ENCODE data around the gene EDEM2. TPM values are rescaled to one million over a fixed set of nuclear protein-coding genes. Genes with fewer than 3 reads are reported as not detected.

EDEM2 gene
- total and polyA plus RNA-seq, 2 donors (not counting 1 experiment from before 2014, with no cell fraction given), result 28.1 to 30.4 TPM

GRCh38 chr20:35156978-35157377 is 9.8 kb upstream of the EDEM2 start:
- TF ChIP-seq EZH2 (IDR thresholded peaks at IDR 0.05; ENCODE audit: borderline replicate concordance, insufficient read depth, low read depth, low read length, poor library complexity, severe bottlenecking) (no peak), CTCF (IDR thresholded peaks at IDR 0.05) (no peak)
- no peak overlapping the region for H2AFZ ChIP-seq (ENCODE audit: insufficient read depth, low read depth, low read length, poor library complexity, severe bottlenecking)
- ChIA-PET POLR2A (no interaction called here), CTCF (no interaction called here)
- Mint-ChIP-seq H3K27me3 (no peaks in the 10 kb centered on the region), H3K9me3 (ENCODE audit: insufficient read depth) (no peaks in the 10 kb centered on the region), H3K4me3 (no peak overlapping the region), H3K27ac (no peak overlapping the region), H3K4me1 (peaks cover 5% of the 10 kb centered on the region)
- 100% methylated on average over 3 of the region's 6 CpGs for WGBS (ENCODE audit: insufficient coverage)
- no peak overlapping the region for H3K9ac ChIP-seq (ENCODE audit: low read length)
- intact Hi-C loops (cut with micrococcal nuclease), result no loop called here
- no peaks in the 10 kb centered on the region for H3K36me3 ChIP-seq (replicated peaks in 1 of 2; ENCODE audit: control extremely low read depth in 1 of 2, control insufficient read depth in 1 of 2, extremely low read depth in 1 of 2, insufficient read depth in 2 of 2, low read length in 1 of 2)
- no peaks in the 10 kb centered on the region for H3K9me3 ChIP-seq (ENCODE audit: control extremely low read depth in 1 of 3, control insufficient read depth in 2 of 3, insufficient read depth in 1 of 3, low read length in 2 of 3)
- no peaks in the 10 kb centered on the region for H4K20me1 ChIP-seq (ENCODE audit: control insufficient read depth, insufficient read depth, low read length, poor library complexity, severe bottlenecking)
- H3K4me2 ChIP-seq (replicated peaks; ENCODE audit: low read depth, low read length, poor library complexity, severe bottlenecking), result no peak overlapping the region
- no peak overlapping the region for H3K4me3 ChIP-seq (ENCODE audit: control extremely low read depth in 1 of 5, extremely low read depth in 1 of 5, insufficient read depth in 1 of 5, low read depth in 2 of 5, low read length in 4 of 5)
- no peaks in the 10 kb centered on the region for H3K4me1 ChIP-seq (ENCODE audit: control insufficient read depth in 2 of 2, insufficient read depth in 2 of 2, low read length in 2 of 2)
- ATAC-seq (ENCODE audit: low read depth) (no peak), DNase-seq (no peak)
- no peaks in the 10 kb centered on the region for H3K79me2 ChIP-seq (ENCODE audit: control insufficient read depth, insufficient read depth, low read length)
- H3K27me3 ChIP-seq (replicated peaks in 1 of 4; ENCODE audit: control extremely low read depth in 1 of 4, control insufficient read depth in 3 of 4, insufficient read depth in 4 of 4, low read length in 3 of 4), result no peaks in the 10 kb centered on the region
- H3K27ac ChIP-seq (ENCODE audit: low read length in 2 of 2), result no peak overlapping the region

GRCh38 chr20:35155936-35156335 is 8.8 kb upstream of the EDEM2 start:
- H3K4me2 ChIP-seq (replicated peaks; ENCODE audit: low read depth, low read length, poor library complexity, severe bottlenecking), result no peak overlapping the region
- no peak for DNase-seq
- no peak overlapping the region for H3K27ac ChIP-seq (ENCODE audit: low read length in 2 of 2)
- intact Hi-C loops (cut with micrococcal nuclease), result no loop called here
- TF ChIP-seq CTCF (IDR thresholded peaks at IDR 0.05), result no peak
- TF ChIP-seq EZH2 (IDR thresholded peaks at IDR 0.05; ENCODE audit: borderline replicate concordance, insufficient read depth, low read depth, low read length, poor library complexity, severe bottlenecking), result no peak
- H3K36me3 ChIP-seq (replicated peaks in 1 of 2; ENCODE audit: control extremely low read depth in 1 of 2, control insufficient read depth in 1 of 2, extremely low read depth in 1 of 2, insufficient read depth in 2 of 2, low read length in 1 of 2), result no peaks in the 10 kb centered on the region
- ChIA-PET CTCF (no interaction called here), POLR2A (no interaction called here)
- Mint-ChIP-seq H3K27me3 (no peaks in the 10 kb centered on the region), H3K4me3 (no peak overlapping the region), H3K4me1 (peaks cover 2% of the 10 kb centered on the region), H3K9me3 (ENCODE audit: insufficient read depth) (no peaks in the 10 kb centered on the region), H3K27ac (no peak overlapping the region)
- no peak overlapping the region for H3K9ac ChIP-seq (ENCODE audit: low read length)
- no peak overlapping the region for H2AFZ ChIP-seq (ENCODE audit: insufficient read depth, low read depth, low read length, poor library complexity, severe bottlenecking)
- no peaks in the 10 kb centered on the region for H3K9me3 ChIP-seq (ENCODE audit: control extremely low read depth in 1 of 3, control insufficient read depth in 2 of 3, insufficient read depth in 1 of 3, low read length in 2 of 3)
- H4K20me1 ChIP-seq (ENCODE audit: control insufficient read depth, insufficient read depth, low read length, poor library complexity, severe bottlenecking), result no peaks in the 10 kb centered on the region
- H3K27me3 ChIP-seq (replicated peaks in 1 of 4; ENCODE audit: control extremely low read depth in 1 of 4, control insufficient read depth in 3 of 4, insufficient read depth in 4 of 4, low read length in 3 of 4), result no peaks in the 10 kb centered on the region
- H3K79me2 ChIP-seq (ENCODE audit: control insufficient read depth, insufficient read depth, low read length), result no peaks in the 10 kb centered on the region
- no CpG with 5 or more reads among the region's 2 CpGs for WGBS (ENCODE audit: insufficient coverage)
- no peak for ATAC-seq (ENCODE audit: low read depth)
- H3K4me1 ChIP-seq (ENCODE audit: control insufficient read depth in 2 of 2, insufficient read depth in 2 of 2, low read length in 2 of 2), result no peaks in the 10 kb centered on the region
- H3K4me3 ChIP-seq (ENCODE audit: control extremely low read depth in 1 of 5, extremely low read depth in 1 of 5, insufficient read depth in 1 of 5, low read depth in 2 of 5, low read length in 4 of 5), result no peak overlapping the region
